AG09309 (cell line): ENCODE measurements around the gene NDUFA5.

ENCODE experiments used
- DNase-seq: peaks from one replicate; pipeline ENCODE4 v3.0.0-alpha.2; 2010; ENCODE audit warnings: low read depth
- H3K4me3 ChIP-seq: 2 replicates; pipeline ENCODE4 v1.5.1; 2011; ENCODE audit warnings: mild to moderate bottlenecking, low read depth, low read length, moderate library complexity; ENCODE audit not compliant: control insufficient read depth
- TF ChIP-seq, protein P1 (sequence below): IDR thresholded peaks from 2 replicates; pipeline ENCODE4 v1.5.1; 2011; ENCODE audit warnings: mild to moderate bottlenecking, low read depth, low read length, inconsistent platforms; ENCODE audit not compliant: insufficient read depth, control insufficient read depth; ENCODE audit errors: missing control alignments

NDUFA5 gene

DNA sequence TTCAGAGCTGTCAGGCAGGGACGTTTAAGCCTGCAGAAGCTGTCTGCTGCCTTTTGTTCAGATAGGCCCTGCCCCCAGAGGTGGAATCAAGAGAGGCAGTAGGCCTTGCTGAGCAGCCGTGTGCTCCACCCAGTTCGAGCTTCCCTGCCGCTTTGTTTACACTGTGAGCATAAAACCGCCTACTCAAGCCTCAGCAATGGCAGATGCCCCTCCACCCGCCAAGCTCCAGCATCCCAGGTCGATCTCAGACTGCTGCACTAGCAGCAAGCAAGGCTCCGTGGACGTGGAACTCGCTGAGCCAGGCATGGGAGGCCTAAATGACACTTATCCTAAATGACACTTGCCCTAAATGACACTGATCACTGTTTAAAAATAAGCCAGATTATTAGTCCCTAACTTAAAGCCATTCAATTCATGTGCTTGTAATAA lies 37.2 kb upstream of the NDUFA5 start:
- TF ChIP-seq, protein P1, sequence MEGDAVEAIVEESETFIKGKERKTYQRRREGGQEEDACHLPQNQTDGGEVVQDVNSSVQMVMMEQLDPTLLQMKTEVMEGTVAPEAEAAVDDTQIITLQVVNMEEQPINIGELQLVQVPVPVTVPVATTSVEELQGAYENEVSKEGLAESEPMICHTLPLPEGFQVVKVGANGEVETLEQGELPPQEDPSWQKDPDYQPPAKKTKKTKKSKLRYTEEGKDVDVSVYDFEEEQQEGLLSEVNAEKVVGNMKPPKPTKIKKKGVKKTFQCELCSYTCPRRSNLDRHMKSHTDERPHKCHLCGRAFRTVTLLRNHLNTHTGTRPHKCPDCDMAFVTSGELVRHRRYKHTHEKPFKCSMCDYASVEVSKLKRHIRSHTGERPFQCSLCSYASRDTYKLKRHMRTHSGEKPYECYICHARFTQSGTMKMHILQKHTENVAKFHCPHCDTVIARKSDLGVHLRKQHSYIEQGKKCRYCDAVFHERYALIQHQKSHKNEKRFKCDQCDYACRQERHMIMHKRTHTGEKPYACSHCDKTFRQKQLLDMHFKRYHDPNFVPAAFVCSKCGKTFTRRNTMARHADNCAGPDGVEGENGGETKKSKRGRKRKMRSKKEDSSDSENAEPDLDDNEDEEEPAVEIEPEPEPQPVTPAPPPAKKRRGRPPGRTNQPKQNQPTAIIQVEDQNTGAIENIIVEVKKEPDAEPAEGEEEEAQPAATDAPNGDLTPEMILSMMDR: no peak
- H3K4me3 ChIP-seq: no peak overlapping the region
- DNase-seq: no peak

DNA sequence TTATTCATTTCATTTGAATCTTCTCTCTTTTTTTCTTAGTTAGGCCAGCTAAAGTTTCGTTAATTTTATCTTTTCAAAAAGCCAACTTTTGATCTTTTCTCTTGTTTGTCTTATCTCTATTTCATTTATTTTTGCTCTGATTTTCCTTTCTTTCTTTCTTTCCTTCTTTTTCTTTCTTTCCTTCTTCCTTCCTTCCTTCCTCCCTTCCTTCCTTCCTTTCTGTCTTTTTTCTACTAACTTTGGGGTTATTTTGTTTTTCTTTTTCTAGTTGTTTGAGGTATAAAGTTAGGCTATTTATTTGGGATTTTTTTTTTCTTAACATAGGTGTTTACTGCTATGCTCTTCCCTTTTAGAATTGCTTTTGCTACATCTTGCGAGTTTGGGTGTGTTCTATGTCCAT lies 30.8 kb upstream of the NDUFA5 start:
- TF ChIP-seq, protein P1: no peak
- DNase-seq: no peak
- no peak overlapping the region for H3K4me3 ChIP-seq

DNA sequence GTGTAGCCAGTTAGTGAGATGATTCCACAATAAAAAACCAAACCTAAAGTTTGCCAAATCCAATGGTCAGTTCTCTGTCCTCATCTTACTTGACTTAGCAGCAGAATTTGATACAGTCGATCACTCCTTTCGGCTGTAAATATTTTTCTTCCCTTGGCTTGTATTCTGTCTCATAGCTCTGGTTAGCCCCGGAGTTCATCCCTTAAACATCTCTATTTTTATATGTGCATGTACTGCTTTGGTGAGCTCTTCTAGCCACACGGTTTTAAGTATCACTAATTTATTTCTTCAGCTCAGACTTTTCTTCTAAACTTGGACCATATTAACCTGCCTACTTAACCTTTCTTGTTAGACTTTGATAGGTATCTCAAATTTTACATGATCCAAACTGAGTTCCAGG lies 26.2 kb upstream of the NDUFA5 start:
- TF ChIP-seq, protein P1: no peak
- no peak for DNase-seq
- no peak overlapping the region for H3K4me3 ChIP-seq

DNA sequence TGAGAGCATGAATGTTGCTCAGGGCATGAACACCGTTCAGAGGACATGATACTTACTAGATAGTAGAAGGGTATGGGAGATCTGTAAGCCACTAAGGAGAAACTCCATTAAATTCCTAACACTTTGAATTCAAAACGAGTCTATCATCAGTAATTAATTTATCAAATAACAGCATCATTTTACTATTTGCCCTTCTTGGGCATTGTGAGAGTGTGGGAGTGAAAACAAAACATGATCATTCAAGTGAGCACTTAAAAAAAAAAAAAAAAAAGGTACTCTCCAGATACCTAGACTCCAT lies 23.5 kb upstream of the NDUFA5 start:
- TF ChIP-seq, protein P1: no peak
- DNase-seq: no peak
- no peak overlapping the region for H3K4me3 ChIP-seq

DNA sequence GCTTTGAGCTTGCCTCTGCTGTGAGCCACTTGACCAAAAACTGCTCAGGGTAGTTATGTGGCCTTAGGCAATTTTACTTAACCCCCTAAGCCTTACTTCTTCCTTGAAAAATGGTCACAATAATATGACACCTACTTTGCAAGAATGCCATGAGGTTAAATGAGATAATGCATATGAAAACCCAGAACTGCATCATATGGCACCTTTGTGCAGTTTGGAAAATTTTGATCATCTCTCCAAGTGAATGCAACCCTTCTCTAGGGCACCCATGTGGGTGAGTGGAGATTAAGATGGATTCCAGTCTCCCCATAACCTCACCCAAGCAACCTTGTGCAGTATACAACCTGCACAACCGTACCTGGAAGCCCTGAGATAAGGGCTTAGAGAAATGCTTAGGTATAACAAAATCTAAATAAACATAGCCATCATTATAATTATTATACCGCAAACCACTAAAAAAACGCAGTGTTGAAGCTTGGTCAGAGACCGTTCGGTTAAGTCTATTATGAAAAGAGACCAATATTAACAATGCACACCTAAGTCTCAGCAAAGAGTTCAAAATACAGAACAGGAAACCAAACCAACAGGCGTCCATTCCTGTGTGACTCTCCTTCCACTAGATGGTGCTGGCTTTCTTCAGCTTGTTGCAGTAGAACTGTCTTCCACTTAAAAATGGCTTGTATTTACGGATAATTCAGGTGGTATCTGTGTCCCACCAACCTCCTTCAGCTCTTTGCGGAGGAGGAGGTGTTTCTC lies 23.0 kb upstream of the NDUFA5 start:
- H3K4me3 ChIP-seq: no peak overlapping the region
- TF ChIP-seq, protein P1: peak; percentile 84
- DNase-seq: peak; percentile 13

DNA sequence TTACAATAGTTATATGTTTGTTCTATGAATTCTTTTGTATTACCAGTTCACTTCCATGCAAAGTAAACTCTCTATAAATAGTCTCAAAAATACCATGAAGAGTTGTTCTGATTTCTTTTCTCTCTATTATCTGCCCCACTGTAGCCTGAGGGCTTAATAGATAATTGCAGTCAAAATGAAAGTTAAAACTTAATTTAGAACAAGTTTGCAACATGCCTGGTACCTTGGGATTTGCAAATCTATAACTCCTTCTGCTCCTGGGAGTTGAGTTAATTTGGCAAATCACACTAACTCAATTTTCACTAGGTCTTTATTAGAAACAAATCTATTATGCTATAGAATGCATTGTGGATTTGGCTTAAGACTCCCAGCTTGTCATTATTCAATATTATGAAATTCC lies 21.8 kb upstream of the NDUFA5 start:
- no peak overlapping the region for H3K4me3 ChIP-seq
- TF ChIP-seq, protein P1: no peak
- DNase-seq: no peak
